ENCODE data around the gene LCK.

- TF ChIP-seq CTCF (IDR thresholded peaks at IDR 0.05) = no peak
- TF ChIP-seq POLR2A (IDR thresholded peaks at IDR 0.05) = peak in 1 of 2 donors; percentile 61
Observed at GRCh38 chr1:32220746-32221580, 30.1 kb upstream of the LCK start.
